Type B pancreatic cell (in vitro differentiated cells): Measurements from ENCODE around the gene OBSCN. TPM values are rescaled to one million over a fixed set of nuclear protein-coding genes. Genes with fewer than 3 reads are reported as not detected.

Source experiments
- DNase-seq: peaks from one replicate; pipeline ENCODE4 v3.0.0; 2021; ENCODE audit warnings: mixed read lengths; ENCODE audit not compliant: unreplicated experiment; ENCODE audit errors: extremely low spot score
- H3K27ac Mint-ChIP-seq: 2 replicates; pipeline ENCODE4 v1.8.0; 2021; ENCODE audit warnings: mild to moderate bottlenecking, mixed read lengths
- H3K27me3 Mint-ChIP-seq: 2 replicates; pipeline ENCODE4 v1.8.0; 2021; ENCODE audit warnings: mixed read lengths
- H3K36me3 Mint-ChIP-seq: 2 replicates; pipeline ENCODE4 v1.8.0; 2021; ENCODE audit warnings: mixed read lengths
- H3K4me1 Mint-ChIP-seq: one replicate; pipeline ENCODE4 v1.8.0; 2021; ENCODE audit warnings: mixed read lengths; ENCODE audit not compliant: unreplicated experiment
- H3K4me3 Mint-ChIP-seq: 2 replicates; pipeline ENCODE4 v1.8.0; 2021; ENCODE audit warnings: mild to moderate bottlenecking, mixed read lengths
- H3K9me3 Mint-ChIP-seq: 2 replicates; pipeline ENCODE4 v1.8.0; 2021; ENCODE audit warnings: mixed read lengths
- total RNA-seq: library from RNA; stranded (reverse); gene quantifications from 2 replicates; pipeline ENCODE4 v1.2.1, GENCODE V29; 2021; ENCODE audit warnings: low replicate concordance
- TF ChIP-seq, protein P1 (sequence below): fragments of 200-600 bp; sonication (generic); conservative IDR thresholded peaks from 2 replicates; pipeline ENCODE4 v1.5.0; 2021; ENCODE audit warnings: antibody characterized with exemption, mild to moderate bottlenecking

Gene OBSCN
- total RNA-seq, 1 donor from 2014 or later: 48.9 TPM

DNA sequence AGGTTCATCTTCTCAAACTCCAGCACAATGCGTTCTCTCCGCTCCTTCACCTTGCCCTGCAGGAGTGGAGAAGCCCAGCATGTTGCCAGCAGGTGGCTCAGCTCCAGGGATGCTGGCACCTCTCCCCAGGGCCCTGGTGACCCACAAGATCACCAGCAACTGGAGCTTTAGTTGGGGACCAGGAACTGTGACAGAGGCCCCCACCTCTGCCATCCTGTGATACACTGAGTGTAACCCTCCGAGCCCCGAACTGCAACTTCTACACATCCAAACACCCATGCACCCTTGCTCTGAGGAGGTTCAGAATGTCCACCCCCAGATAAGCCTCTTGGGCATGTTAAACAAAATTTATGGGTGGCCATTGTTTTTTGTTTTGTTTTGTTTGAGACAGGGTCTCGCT is 203.3 kb downstream of the OBSCN start:
- TF ChIP-seq, protein P1, sequence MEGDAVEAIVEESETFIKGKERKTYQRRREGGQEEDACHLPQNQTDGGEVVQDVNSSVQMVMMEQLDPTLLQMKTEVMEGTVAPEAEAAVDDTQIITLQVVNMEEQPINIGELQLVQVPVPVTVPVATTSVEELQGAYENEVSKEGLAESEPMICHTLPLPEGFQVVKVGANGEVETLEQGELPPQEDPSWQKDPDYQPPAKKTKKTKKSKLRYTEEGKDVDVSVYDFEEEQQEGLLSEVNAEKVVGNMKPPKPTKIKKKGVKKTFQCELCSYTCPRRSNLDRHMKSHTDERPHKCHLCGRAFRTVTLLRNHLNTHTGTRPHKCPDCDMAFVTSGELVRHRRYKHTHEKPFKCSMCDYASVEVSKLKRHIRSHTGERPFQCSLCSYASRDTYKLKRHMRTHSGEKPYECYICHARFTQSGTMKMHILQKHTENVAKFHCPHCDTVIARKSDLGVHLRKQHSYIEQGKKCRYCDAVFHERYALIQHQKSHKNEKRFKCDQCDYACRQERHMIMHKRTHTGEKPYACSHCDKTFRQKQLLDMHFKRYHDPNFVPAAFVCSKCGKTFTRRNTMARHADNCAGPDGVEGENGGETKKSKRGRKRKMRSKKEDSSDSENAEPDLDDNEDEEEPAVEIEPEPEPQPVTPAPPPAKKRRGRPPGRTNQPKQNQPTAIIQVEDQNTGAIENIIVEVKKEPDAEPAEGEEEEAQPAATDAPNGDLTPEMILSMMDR: no peak
- no peaks in the 10 kb centered on the region for H3K9me3 Mint-ChIP-seq
- peaks cover 13% of the 10 kb centered on the region for H3K4me1 Mint-ChIP-seq
- H3K4me3 Mint-ChIP-seq: no peak overlapping the region
- no peaks in the 10 kb centered on the region for H3K36me3 Mint-ChIP-seq
- H3K27me3 Mint-ChIP-seq: peaks cover 4% of the 10 kb centered on the region
- DNase-seq: no peak
- no peak overlapping the region for H3K27ac Mint-ChIP-seq

DNA sequence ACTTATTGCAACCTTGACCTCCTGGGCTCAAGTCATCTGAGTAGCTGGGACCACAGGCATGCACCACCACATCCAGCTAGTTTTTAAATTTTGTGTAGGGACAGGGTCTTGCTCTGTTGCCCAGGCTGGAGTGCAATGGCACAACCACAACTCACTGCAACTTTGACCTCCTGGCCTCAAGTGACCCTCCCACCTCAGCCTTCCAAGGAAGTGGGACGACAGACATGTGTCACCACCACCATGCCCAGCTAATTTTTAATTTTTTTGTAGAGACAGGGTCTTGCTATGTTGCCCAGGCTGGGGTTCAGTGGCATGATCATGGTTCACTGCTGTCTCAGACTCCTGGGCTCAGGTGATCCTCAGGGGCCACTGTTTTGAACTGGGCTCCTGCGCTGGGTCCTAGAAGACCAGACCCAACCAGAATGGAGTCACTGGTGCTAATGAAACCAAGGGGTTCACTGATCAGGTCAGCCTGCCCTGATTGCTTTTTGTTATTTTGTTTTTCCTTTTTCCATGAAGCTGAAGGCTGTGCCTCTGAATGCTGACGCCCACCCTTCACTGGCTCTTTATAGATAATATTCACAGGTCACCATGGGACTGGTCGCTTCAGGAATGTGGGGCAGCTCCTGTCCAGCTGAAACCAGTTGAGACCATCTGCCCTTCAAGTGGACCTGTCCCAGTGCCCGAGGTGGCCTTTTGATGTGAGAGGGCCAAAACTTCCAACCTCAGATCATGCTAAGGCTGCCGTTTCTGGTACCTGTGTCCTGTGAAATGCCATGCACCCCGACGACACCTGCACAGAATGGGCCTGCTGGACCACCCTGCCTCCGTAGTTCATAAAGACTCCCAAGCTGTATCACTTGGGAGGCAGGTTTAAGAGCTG is 203.9 kb downstream of the OBSCN start:
- H3K27ac Mint-ChIP-seq: no peak overlapping the region
- H3K4me3 Mint-ChIP-seq: no peak overlapping the region
- TF ChIP-seq, protein P1: no peak
- no peak for DNase-seq
- peaks cover 4% of the 10 kb centered on the region for H3K27me3 Mint-ChIP-seq
- peaks cover 13% of the 10 kb centered on the region for H3K4me1 Mint-ChIP-seq
- H3K36me3 Mint-ChIP-seq: no peaks in the 10 kb centered on the region
- H3K9me3 Mint-ChIP-seq: no peaks in the 10 kb centered on the region

DNA sequence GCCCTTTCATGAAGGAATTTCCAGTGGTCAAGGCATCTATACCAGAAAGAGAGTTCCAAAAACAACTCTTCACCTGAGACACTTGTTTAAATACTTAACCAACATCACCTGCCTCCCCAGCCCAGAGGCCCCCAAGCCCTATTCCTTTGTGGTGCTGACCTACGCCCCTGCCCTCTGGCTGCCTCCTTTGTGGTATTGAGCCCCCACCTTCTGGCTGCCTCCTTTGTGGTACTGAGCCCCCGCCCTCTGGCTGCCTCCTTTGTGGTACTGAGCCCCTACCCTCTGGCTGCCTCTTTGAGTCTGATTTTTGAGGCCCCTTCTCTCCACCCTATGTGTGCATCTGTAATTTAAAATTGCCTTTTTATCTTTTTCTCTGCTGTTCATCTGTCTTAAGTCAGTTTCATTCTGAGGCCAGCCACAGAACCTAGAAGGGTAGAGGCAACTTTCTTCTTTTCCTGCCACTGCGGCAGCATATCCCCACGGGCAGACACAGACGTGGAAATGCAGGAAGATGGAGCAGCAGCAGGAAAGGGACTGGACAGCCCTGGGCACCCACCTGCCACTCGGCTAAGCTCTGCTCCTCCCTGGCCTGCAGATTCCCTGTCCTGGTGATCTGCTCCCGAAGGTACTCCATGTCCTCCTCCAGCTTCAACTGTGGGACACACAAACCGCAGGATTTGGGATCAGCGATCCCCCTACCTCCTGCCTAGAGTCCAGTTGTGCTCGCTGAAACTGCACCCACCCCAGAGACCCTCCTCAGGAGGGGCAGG is 205.6 kb downstream of the OBSCN start:
- peaks cover 7% of the 10 kb centered on the region for H3K27me3 Mint-ChIP-seq
- no peaks in the 10 kb centered on the region for H3K9me3 Mint-ChIP-seq
- no peaks in the 10 kb centered on the region for H3K36me3 Mint-ChIP-seq
- H3K27ac Mint-ChIP-seq: peak overlapping the region; percentile 53
- TF ChIP-seq, protein P1: no peak
- peak overlapping the region; percentile 41 for H3K4me3 Mint-ChIP-seq
- DNase-seq: no peak
- peaks cover 13% of the 10 kb centered on the region for H3K4me1 Mint-ChIP-seq

DNA sequence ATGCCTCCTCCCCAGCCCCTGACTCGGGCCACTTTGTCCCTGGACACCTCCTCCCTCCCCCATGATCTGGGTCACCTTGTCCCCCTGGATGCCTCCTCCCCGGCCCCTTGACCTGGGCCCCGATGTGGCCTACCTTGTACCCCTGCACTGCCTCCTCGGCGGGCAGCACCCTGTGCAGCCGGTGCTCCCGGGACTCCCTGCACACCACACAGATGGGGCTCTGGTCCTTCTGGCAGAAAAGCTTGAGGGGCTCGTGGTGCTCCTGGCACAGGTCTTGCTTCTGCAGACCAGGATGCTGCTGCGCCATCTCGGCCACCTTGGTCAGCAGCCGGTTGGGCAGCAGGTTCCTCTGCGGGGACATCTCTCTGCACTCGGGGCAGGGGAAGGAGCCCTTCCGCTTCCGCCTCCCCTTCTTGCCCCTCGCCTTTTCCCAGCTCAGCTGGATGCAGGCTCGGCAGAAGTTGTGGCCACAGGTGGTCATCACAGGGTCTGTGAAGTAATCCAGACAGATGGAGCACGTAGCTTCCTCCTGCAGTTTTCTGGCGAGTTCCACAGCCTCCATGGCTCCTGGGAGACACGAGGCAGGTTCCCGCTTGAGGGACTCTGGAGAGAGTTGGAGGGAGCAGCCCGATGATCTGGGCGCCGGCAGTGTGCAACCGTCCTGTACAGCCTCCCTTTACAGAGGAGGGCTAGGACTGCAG is 206.8 kb downstream of the OBSCN start:
- TF ChIP-seq, protein P1: no peak
- DNase-seq: no peak
- Mint-ChIP-seq H3K9me3 (no peaks in the 10 kb centered on the region), H3K4me1 (peaks cover 13% of the 10 kb centered on the region), H3K27ac (no peak overlapping the region), H3K4me3 (peak overlapping the region; percentile 34), H3K36me3 (no peaks in the 10 kb centered on the region), H3K27me3 (peaks cover 7% of the 10 kb centered on the region)

DNA sequence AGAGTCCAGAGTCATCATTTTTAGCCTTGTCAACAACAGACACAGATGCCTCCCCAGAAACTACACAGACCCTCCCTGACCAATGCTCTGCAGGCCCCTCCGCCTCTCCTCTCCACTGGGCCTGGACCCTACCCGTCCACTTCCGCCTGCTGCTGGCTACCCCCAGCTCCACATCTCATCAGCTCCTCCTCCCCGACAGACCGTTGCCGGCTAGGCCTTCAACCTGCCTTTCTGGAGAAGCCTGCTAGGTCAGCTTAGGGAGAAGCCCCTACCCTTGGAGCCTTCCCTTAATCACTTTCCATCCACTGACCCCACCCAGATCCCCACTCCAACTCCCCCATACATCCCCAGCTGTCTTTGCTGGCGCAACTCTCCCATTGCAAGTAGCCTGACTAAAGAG is 207.4 kb downstream of the OBSCN start:
- peak overlapping the region; percentile 88 for H3K27ac Mint-ChIP-seq
- TF ChIP-seq, protein P1: no peak
- H3K9me3 Mint-ChIP-seq: no peaks in the 10 kb centered on the region
- no peaks in the 10 kb centered on the region for H3K36me3 Mint-ChIP-seq
- peaks cover 13% of the 10 kb centered on the region for H3K4me1 Mint-ChIP-seq
- no peak for DNase-seq
- H3K4me3 Mint-ChIP-seq: peak overlapping the region; percentile 85
- H3K27me3 Mint-ChIP-seq: peaks cover 7% of the 10 kb centered on the region
